Activated naive CD4-positive, alpha-beta T cell treated with anti-CD3 and anti-CD28 coated beads for 36 hours (primary cell): ENCODE results near the gene FOXP1. TPM values are rescaled to one million over a fixed set of nuclear protein-coding genes. Genes with fewer than 3 reads are reported as not detected.
A peak's percentile ranks its signal among the peaks of the same experiment; 100 is the strongest.

ENCODE experiments used
- CTCF ChIA-PET: fragments of 350-600 bp; sonication (Branson Sonifier 250); formaldehyde crosslinking; loops from one replicate; lab custom pipeline; 2021; ENCODE audit warnings: antibody characterized with exemption; lab: Charles Lee
- DNase-seq: peaks from one replicate; pipeline ENCODE4 v3.0.0-alpha.2; 2020
- H3K27ac Mint-ChIP-seq: one replicate; pipeline ENCODE4 v1.8.0; 2021; ENCODE audit warnings: mild to moderate bottlenecking, mixed read lengths
- H3K27me3 Mint-ChIP-seq: one replicate; pipeline ENCODE4 v1.8.0; 2021; ENCODE audit warnings: low read depth, mixed read lengths
- H3K36me3 Mint-ChIP-seq: one replicate; pipeline ENCODE4 v1.8.0; 2021; ENCODE audit warnings: low read depth, mixed read lengths
- H3K4me1 Mint-ChIP-seq: one replicate; pipeline ENCODE4 v1.8.0; 2021; ENCODE audit warnings: low read depth, mixed read lengths
- H3K4me3 Mint-ChIP-seq: one replicate; pipeline ENCODE4 v1.8.0; 2021; ENCODE audit warnings: mild to moderate bottlenecking, moderate library complexity, mixed read lengths
- H3K9me3 Mint-ChIP-seq: one replicate; pipeline ENCODE4 v1.8.0; 2021; ENCODE audit warnings: mixed read lengths
- intact Hi-C: fragments of 100-400 bp; cut with micrococcal nuclease; formaldehyde crosslinking; loops from one replicate; pipeline ENCODE4 v1.15.1; 2023
- total RNA-seq, 2 experiments: library from RNA; stranded (reverse); gene quantifications; one replicate each; pipeline ENCODE4 v1.2.3, GENCODE V29; 2021

FOXP1 gene
- total RNA-seq, 2 experiments from 2014 or later, result 95.2 to 97.4 TPM

DNA sequence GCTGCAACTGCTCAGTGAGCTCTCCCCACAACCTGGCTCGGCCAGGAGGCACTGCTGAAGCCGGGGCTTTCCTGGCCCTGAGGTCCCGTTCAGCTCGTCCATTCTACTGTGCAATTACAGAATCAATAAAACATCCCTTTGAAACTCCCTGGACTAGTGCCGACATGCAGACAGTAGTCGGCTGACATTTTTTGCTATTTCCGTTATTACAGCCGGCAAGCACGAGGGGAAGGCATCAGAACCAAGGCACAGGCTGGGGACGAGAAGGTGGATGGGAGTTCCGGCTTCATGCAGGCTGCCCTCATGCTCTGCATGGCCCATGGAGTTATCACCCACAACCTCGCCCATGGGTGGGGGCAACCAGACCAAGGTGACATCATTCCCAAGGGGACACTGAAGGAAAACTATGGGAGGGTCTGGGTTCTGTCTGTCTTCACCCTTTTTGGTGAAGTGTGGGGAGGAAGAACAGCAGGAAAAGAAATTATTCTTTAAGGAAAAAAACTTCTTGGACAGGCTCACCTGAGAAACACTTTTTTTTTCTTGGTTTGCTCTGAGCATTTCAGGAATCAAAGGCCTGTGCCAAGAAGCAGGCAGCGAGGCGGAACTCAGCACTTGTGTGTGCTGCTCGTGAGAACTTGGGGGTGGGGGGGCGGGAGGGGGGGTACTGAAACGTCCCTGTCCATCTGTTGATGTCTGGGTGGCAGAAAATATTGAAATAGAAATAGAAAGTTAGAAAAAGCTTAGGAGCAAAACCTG lies 154.5 kb downstream of the FOXP1 start:
- DNase-seq, result no peak
- CTCF ChIA-PET, result interaction anchor here (0.6 to 1.5 kb wide), 6 partner anchors 11 to 31 kb away, joined by 3 to 5 read pairs (median 4); no protein-coding TSS in a partner anchor
- Mint-ChIP-seq H3K27ac (peak overlapping the region; percentile 85), H3K36me3 (peaks cover 6% of the 10 kb centered on the region), H3K4me1 (peaks cover 91% of the 10 kb centered on the region), H3K4me3 (peak overlapping the region; percentile 60), H3K27me3 (no peaks in the 10 kb centered on the region), H3K9me3 (no peaks in the 10 kb centered on the region)
- intact Hi-C loops, result no loop called here

DNA sequence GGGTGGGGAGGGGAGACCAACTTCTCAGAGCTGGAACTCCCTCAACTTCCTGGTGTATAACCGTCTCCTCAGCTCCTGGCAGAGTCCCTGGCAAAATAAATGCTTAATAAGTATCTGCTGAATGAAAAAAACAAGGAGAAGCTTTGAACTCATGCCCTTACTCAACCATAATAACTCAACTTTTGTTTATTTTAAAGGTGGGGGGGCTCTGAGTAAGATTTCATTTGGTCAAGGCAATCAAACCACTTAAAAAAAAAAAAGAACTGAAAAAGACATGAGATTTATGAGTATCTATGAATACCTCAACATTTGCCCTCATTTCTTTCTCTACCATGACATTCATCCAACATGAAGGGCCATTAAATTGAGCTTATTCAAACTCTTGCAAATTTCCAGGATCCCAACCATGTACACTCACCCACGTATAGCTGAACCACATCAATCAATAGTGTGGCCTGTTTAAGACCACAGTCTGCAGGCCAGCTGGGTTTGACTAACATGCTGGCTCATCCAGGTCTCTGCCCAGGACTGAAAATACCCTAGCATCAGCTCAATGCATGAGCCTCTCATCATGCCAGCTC lies 157.9 kb downstream of the FOXP1 start:
- DNase-seq, result peak; percentile 52

DNA sequence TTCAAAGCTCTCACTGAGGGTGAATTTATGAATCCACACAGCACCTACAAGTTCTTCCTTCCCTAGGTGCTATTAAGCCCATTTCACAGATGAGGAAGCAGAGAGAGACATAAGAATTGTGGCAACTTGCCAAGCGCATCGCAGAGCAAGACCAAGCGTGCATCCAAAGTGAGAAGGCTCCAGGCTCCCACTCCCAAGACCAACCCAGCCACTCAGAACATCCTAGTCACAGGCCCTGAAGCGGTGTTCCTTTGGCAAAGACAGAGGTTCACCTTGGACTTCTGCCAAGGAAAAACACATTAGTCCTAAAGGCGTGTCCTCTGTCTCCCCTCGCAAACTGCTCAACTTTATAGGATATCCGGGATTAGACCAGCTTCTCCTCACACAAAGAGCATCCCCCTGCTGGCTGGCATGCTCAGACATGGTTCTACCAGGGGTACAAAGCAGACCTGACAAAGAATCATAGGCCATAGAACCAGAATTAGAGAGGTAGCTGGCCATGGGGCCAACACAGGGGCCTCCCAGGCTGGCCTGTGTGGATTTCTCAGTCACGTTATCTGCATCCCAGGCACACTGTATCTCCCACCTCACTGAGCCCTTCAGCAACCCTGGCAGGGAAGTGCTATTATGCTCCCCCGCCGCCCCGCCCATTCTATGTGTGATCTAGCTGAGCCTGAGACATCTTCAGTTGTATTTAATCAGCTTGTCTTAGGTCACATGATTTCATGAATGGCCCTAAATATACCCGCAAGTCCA lies 160.2 kb downstream of the FOXP1 start:
- H3K4me1 Mint-ChIP-seq, result peaks cover 84% of the 10 kb centered on the region
- DNase-seq, result no peak
- H3K27me3 Mint-ChIP-seq, result no peaks in the 10 kb centered on the region
- H3K36me3 Mint-ChIP-seq, result peaks cover 6% of the 10 kb centered on the region
- no peak overlapping the region for H3K4me3 Mint-ChIP-seq
- peak overlapping the region; percentile 30 for H3K27ac Mint-ChIP-seq
- intact Hi-C loops, result loop anchor here (2.0 kb wide), 1 partner anchor 159 kb away; the partner anchor contains the start of gene FOXP1
- H3K9me3 Mint-ChIP-seq, result no peaks in the 10 kb centered on the region
- CTCF ChIA-PET, result interaction anchor here (1.0 to 1.2 kb wide), 2 partner anchors 9 to 29 kb away, joined by 3 read pairs; no protein-coding TSS in a partner anchor

More for the DNA sequence above, 157.9 kb downstream of the FOXP1 start:
- Mint-ChIP-seq H3K36me3 (peaks cover 6% of the 10 kb centered on the region), H3K4me1 (peaks cover 86% of the 10 kb centered on the region), H3K9me3 (no peaks in the 10 kb centered on the region), H3K27me3 (no peaks in the 10 kb centered on the region), H3K27ac (no peak overlapping the region), H3K4me3 (no peak overlapping the region)
- CTCF ChIA-PET, result interaction anchor here (1.2 to 1.6 kb wide), 3 partner anchors 9 to 66 kb away, joined by 3 to 5 read pairs (median 3); no protein-coding TSS in a partner anchor
- intact Hi-C loops, result no loop called here

DNA sequence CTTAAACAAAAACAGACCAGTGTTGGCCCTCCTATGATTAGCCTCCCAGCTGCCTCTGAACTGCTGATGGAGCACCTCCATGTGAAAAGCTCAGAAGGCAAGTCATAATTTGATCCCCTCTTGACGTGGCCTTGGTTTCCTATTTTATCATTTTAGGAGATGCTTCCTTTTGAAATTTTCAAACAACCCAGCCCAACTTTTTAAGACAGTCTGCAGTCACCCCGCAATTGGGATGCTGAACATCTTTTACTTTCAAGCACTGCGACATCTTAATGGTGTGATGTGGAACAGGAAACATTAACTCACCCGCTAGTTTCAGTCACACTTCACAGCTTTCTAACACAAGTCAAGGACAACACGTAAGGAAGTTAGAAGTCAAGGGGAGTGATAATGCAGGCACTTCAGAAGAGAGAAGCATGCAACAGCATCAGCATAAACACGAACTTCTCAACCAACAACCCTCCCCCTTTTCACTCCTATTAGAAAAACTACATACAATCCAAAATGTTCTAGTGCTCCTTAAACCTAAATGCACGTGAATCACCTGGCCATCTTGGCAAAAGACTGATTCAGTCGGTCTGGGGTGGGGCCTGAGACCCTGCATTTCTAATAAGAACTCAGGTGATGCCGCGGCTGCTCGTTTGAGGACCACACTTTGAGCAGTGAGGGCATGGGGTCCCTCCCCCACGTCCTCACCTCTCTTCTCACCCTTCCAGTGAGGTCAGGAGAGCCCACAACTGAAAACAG lies 161.5 kb downstream of the FOXP1 start:
- H3K27me3 Mint-ChIP-seq, result no peaks in the 10 kb centered on the region
- peak; percentile 84 for DNase-seq
- H3K9me3 Mint-ChIP-seq, result no peaks in the 10 kb centered on the region
- H3K36me3 Mint-ChIP-seq, result peaks cover 6% of the 10 kb centered on the region
- peaks cover 84% of the 10 kb centered on the region for H3K4me1 Mint-ChIP-seq
- peak overlapping the region; percentile 82 for H3K27ac Mint-ChIP-seq
- H3K4me3 Mint-ChIP-seq, result peak overlapping the region; percentile 47
- CTCF ChIA-PET, result interaction anchor here (0.6 to 1.8 kb wide), 2 partner anchors 17 to 153 kb away, joined by 3 read pairs; no protein-coding TSS in a partner anchor
- intact Hi-C loops, result loop anchor here (1.0 to 2.0 kb wide), 11 partner anchors 9 to 335 kb away; partner anchors contain the start of gene FOXP1

DNA sequence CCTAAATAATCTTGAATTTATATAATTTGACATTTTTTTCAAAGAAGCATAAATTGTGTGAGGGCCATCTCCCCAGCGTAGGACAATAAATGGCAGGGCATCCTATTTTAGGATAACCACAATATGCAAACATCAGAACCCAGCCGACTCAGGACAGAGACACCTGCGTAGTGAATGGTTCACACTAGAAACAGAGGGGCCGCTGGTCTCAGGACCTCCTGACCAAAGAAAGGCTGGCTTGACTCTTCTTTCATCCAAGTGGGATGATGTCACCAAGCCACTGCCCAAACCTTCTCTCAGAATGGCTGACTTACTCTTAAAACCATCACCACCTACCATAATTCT lies 162.1 kb downstream of the FOXP1 start:
- intact Hi-C loops, result no loop called here
- CTCF ChIA-PET, result interaction anchor here (0.6 to 1.8 kb wide), 2 partner anchors 18 to 153 kb away, joined by 3 read pairs; no protein-coding TSS in a partner anchor

DNA sequence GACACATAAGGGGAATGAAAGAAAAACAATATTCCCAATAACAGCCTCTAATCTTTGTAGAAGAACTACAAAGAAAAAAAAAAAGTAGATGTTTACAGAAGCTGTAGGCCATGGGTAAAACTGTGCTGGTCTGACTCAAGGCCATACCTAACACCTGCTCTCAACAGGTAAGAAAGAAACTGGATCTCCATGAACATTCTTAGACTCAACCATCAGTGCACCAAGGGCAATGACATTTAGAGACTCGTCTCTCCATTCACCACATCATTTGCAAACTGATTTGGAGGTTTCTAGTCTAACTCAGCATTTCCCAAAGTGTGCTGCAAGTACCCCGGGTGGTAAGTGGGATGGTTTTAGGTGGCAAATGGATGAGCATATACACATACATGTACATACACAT lies 164.2 kb downstream of the FOXP1 start:
- Mint-ChIP-seq H3K4me3 (no peak overlapping the region), H3K27ac (no peak overlapping the region), H3K9me3 (no peaks in the 10 kb centered on the region), H3K27me3 (no peaks in the 10 kb centered on the region), H3K4me1 (peaks cover 88% of the 10 kb centered on the region), H3K36me3 (peaks cover under 1% of the 10 kb centered on the region)
- intact Hi-C loops, result no loop called here
- no peak for DNase-seq
- CTCF ChIA-PET, result interaction anchor here (0.6 kb wide), 2 partner anchors 36 to 362 kb away, joined by 3 to 5 read pairs; no protein-coding TSS in a partner anchor

More for the DNA sequence above, 162.1 kb downstream of the FOXP1 start:
- Mint-ChIP-seq H3K4me1 (peaks cover 89% of the 10 kb centered on the region), H3K27ac (peak overlapping the region; percentile 82), H3K4me3 (no peak overlapping the region), H3K27me3 (no peaks in the 10 kb centered on the region), H3K36me3 (peaks cover 6% of the 10 kb centered on the region), H3K9me3 (no peaks in the 10 kb centered on the region)
- no peak for DNase-seq

DNA sequence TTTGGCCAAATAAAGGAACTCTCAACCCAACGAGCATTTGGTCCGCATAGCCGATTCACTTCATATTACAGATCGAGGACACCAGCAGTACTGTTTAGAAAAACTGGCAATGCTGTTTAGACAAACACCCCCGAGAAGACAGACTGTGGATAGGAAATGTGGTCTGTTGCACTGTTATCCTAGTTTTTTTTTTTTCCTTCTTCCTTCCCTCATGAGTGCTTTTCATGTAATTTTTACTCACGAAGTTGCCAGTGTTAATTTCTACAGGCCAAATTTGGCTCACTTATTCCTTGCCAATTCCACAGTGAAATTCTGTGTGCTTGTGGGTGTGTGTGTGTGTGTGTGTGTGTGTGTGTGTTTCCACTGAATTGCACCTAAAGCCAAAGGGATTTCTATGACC lies 165.7 kb downstream of the FOXP1 start:
- CTCF ChIA-PET, result interaction anchor here (0.7 to 2.8 kb wide), 11 partner anchors 12 to 81 kb away, joined by 3 to 16 read pairs (median 4); no protein-coding TSS in a partner anchor
- no peaks in the 10 kb centered on the region for H3K36me3 Mint-ChIP-seq
- H3K4me1 Mint-ChIP-seq, result peaks cover 89% of the 10 kb centered on the region
- H3K9me3 Mint-ChIP-seq, result no peaks in the 10 kb centered on the region
- no peaks in the 10 kb centered on the region for H3K27me3 Mint-ChIP-seq
- H3K4me3 Mint-ChIP-seq, result no peak overlapping the region
- no peak overlapping the region for H3K27ac Mint-ChIP-seq
- intact Hi-C loops, result loop anchor here (1.0 kb wide), 1 partner anchor 34 kb away; no protein-coding TSS in a partner anchor
- no peak for DNase-seq

DNA sequence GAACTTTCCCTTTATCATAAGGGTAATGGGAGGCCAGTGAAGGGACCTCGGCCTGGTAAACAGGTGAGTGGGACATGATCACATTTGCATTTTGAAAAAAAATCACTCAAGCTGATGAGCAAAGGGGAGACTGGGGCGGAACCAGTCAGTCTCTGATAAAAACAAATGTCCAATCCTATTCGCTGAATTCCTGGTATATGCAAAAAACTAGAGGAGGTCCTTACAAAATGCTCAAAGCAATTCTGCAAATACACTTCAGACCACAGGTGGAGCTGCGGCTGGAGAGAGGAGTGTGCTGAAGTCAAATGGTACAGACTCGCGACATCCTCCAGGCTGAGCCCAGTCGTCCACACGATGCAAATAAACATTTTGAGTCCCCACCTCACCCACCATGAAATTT lies 166.7 kb downstream of the FOXP1 start:
- peaks cover 89% of the 10 kb centered on the region for H3K4me1 Mint-ChIP-seq
- no peaks in the 10 kb centered on the region for H3K9me3 Mint-ChIP-seq

DNA sequence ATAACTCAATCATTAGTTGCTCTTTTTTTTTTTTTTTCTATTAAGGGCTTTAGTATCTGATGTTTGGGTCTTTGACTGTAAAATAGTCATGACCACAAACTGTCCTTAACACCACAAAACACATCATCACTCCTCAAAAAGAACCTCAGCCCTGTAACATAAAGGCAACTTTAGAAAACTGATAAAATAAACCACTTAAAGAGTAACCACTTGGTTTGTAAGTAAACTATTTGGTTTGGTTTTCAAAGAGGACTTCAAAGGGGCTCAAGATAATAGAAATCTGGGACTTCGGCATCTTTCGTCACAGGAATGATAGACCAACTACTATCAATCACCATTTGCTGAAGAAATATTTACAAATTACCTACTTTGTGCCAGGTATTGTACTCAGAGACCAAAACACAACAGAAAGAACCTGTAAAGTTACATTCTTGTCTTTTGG lies 167.8 kb downstream of the FOXP1 start:
- Mint-ChIP-seq H3K27ac (peak overlapping the region; percentile 72), H3K27me3 (no peaks in the 10 kb centered on the region), H3K36me3 (no peaks in the 10 kb centered on the region), H3K9me3 (no peaks in the 10 kb centered on the region), H3K4me1 (peaks cover 89% of the 10 kb centered on the region), H3K4me3 (peak overlapping the region; percentile 69)
- no peak for DNase-seq
- CTCF ChIA-PET, result interaction anchor here (0.6 to 2.8 kb wide), 7 partner anchors 10 to 99 kb away, joined by 3 to 16 read pairs (median 3); no protein-coding TSS in a partner anchor
- intact Hi-C loops, result loop anchor here (2.0 kb wide), 1 partner anchor 17 kb away; no protein-coding TSS in a partner anchor

More for the DNA sequence above, 166.7 kb downstream of the FOXP1 start:
- CTCF ChIA-PET, result interaction anchor here (0.7 to 2.8 kb wide), 10 partner anchors 9 to 73 kb away, joined by 3 to 16 read pairs (median 6); no protein-coding TSS in a partner anchor
- intact Hi-C loops, result loop anchor here (1.0 kb wide), 1 partner anchor 34 kb away; no protein-coding TSS in a partner anchor
- peak overlapping the region; percentile 39 for H3K27ac Mint-ChIP-seq
- no peaks in the 10 kb centered on the region for H3K36me3 Mint-ChIP-seq
- peak overlapping the region; percentile 69 for H3K4me3 Mint-ChIP-seq
- H3K27me3 Mint-ChIP-seq, result no peaks in the 10 kb centered on the region
- peak; percentile 76 for DNase-seq

DNA sequence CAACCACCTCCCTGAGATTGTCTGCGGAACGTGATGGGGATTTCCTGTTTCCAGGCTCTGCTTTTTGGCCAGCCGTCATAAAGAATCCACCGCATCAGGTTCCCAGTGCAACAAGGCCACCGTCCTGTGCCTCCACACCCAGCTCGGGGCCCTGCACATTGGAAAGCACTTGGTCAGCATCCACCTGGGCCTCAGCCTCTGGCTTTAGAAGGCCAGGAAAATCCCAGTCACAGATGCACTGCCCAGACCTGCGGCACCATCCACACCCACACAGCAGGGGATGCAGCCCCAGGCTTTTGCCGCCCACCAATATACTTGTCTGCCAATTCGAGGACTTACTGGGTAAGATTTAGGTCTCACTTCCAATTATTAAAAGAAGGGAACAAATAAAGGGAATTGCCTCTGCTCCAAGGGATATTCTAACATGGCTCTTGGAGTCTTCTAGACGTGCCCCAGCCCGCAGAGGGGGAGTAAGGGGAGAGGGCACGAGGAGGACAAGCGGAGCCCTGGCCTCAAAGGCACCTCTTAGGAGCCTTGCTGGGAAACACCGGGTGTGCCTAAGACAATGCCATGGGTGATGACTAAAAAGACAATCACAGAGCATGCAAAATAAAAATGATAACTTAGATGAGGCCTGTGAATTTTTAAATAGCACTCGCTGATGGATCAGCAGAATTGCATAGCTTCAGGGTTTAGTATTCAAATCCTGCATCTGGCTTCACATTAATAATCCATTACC lies 169.2 kb downstream of the FOXP1 start:
- intact Hi-C loops, result loop anchor here (2.0 kb wide), 1 partner anchor 16 kb away; no protein-coding TSS in a partner anchor
- Mint-ChIP-seq H3K27ac (peak overlapping the region; percentile 16), H3K27me3 (no peaks in the 10 kb centered on the region), H3K4me1 (peaks cover 91% of the 10 kb centered on the region), H3K4me3 (no peak overlapping the region), H3K36me3 (no peaks in the 10 kb centered on the region), H3K9me3 (no peaks in the 10 kb centered on the region)
- no peak for DNase-seq
- CTCF ChIA-PET, result interaction anchor here (0.8 kb wide), 1 partner anchor 16 kb away, joined by 3 read pairs; no protein-coding TSS in a partner anchor
